Measurements from ENCODE around the gene MAML2.

GRCh38 chr11:96273507-96273906 is 69.5 kb downstream of the MAML2 start:
- no peak for TF ChIP-seq CTCF (IDR thresholded peaks at IDR 0.05)
- no peak for TF ChIP-seq POLR2A (IDR thresholded peaks at IDR 0.05)

Data from esophagus squamous epithelium (tissue), 4 donors.